GM12878 (cell line): ENCODE results near the gene SIL1.

Source experiments
- CEBPZ ChIP-seq: fragments of 150-350 bp; IDR thresholded peaks from 2 replicates; pipeline ENCODE4 v1.6.1; 2016; ENCODE audit warnings: low read depth, low read length
- CREB1 ChIP-seq: IDR thresholded peaks from 2 replicates; pipeline ENCODE4 v1.6.1; 2012; ENCODE audit warnings: low read depth, mild to moderate bottlenecking, inconsistent platforms
- CTCF ChIP-seq, 3 experiments: IDR thresholded peaks in 2 of 3; conservative IDR thresholded peaks in 1 of 3; 2 replicates each; pipeline ENCODE4 v1.5.1; 2011; ENCODE audit warnings: low read depth in 3 of 3, low read length in 3 of 3, mild to moderate bottlenecking in 3 of 3, control low read depth in 2 of 3, moderate library complexity in 2 of 3, inconsistent platforms in 1 of 3, mixed read lengths in 1 of 3; ENCODE audit not compliant: control insufficient read depth in 2 of 3, insufficient read depth in 1 of 3; ENCODE audit errors: extremely low read depth in 1 of 3
- ELK1 ChIP-seq: IDR thresholded peaks from 2 replicates; pipeline ENCODE4 v1.6.1; 2012; ENCODE audit warnings: low read depth, low read length, improper control_type of control experiment
- EZH2 ChIP-seq: IDR thresholded peaks from 2 replicates; pipeline ENCODE4 v1.6.1; 2012; ENCODE audit warnings: low read depth, mild to moderate bottlenecking, control low read depth, inconsistent platforms, low read length, borderline replicate concordance; ENCODE audit not compliant: control insufficient read depth
- FOXK2 ChIP-seq: fragments of 450-650 bp; IDR thresholded peaks from 2 replicates; pipeline ENCODE4 v1.6.1; 2017; ENCODE audit warnings: mild to moderate bottlenecking, moderate library complexity
- POLR2AphosphoS5 ChIP-seq: IDR thresholded peaks from 2 replicates; pipeline ENCODE4 v1.6.1; 2011; ENCODE audit warnings: mild to moderate bottlenecking, low read length, inconsistent platforms
- REST ChIP-seq: IDR thresholded peaks from 2 replicates; pipeline ENCODE4 v1.6.1; 2012; ENCODE audit warnings: mild to moderate bottlenecking, low read depth, low read length
- ZBTB40 ChIP-seq: fragments of 450-650 bp; IDR thresholded peaks from 2 replicates; pipeline ENCODE4 v1.6.1; 2016; ENCODE audit warnings: mild to moderate bottlenecking, moderate library complexity, borderline replicate concordance

GRCh38 chr5:139061274-139061673 is 136.9 kb downstream of the SIL1 start:
- no peak for TF ChIP-seq CTCF (IDR thresholded peaks at IDR 0.05 in 2 of 3, conservative IDR thresholded peaks at IDR 0.05 in 1 of 3; ENCODE audit: control insufficient read depth in 2 of 3, extremely low read depth in 1 of 3, insufficient read depth in 1 of 3, low read depth in 3 of 3, low read length in 3 of 3)
- TF ChIP-seq CEBPZ: no peak
- TF ChIP-seq ELK1: no peak
- no peak for TF ChIP-seq FOXK2
- TF ChIP-seq CREB1: no peak
- TF ChIP-seq POLR2AphosphoS5: no peak
- no peak for TF ChIP-seq REST
- TF ChIP-seq EZH2: no peak
- TF ChIP-seq ZBTB40: no peak
